Upper lobe of right lung (tissue), 1 donor: ENCODE results near the gene SLC12A5. TPM values are rescaled to one million over a fixed set of nuclear protein-coding genes. Genes with fewer than 3 reads are reported as not detected.

Experiments used
- ATAC-seq: fragments of 200-7000 bp; cut with Tn5 transposase; one replicate; pipeline ENCODE4 v1.9.1; 2020; ENCODE audit warnings: mild to moderate bottlenecking, moderate library complexity
- DNase-seq: peaks from one replicate; pipeline ENCODE4 v3.0.0-alpha.2; 2020
- H3K27ac ChIP-seq: fragments of 200-600 bp; one replicate; pipeline ENCODE4 v1.8.0; 2022
- H3K27me3 ChIP-seq: fragments of 200-600 bp; one replicate; pipeline ENCODE4 v1.8.0; 2022; ENCODE audit warnings: mild to moderate bottlenecking
- H3K36me3 ChIP-seq: fragments of 200-600 bp; one replicate; pipeline ENCODE4 v1.8.0; 2022
- H3K4me1 ChIP-seq: fragments of 200-600 bp; one replicate; pipeline ENCODE4 v1.8.0; 2022
- H3K4me3 ChIP-seq: fragments of 200-600 bp; one replicate; pipeline ENCODE4 v1.8.0; 2022; ENCODE audit warnings: mild to moderate bottlenecking
- H3K9me3 ChIP-seq: fragments of 200-600 bp; one replicate; pipeline ENCODE4 v1.8.0; 2022
- intact Hi-C: fragments of 100-400 bp; cut with DNase I; formaldehyde crosslinking; loops from one replicate; pipeline ENCODE4 v1.11.0; 2022
- total RNA-seq: library from RNA; stranded (reverse); fragmentation: NEBNext Ultra II Directional; extraction: Animal tissue kit (Norgen Biotek cat#: 25700); gene quantifications from one replicate; pipeline ENCODE4 v1.2.1, GENCODE V29; 2021
- TF ChIP-seq, protein P1 (sequence below): fragments of 200-600 bp; IDR thresholded peaks from one replicate; pipeline ENCODE4 v1.8.0; 2022; ENCODE audit warnings: antibody characterized with exemption
- donor health status: DM: no; HTN: yes; CAD: no; lungs with severe emphysema.

The SLC12A5 gene
- total RNA-seq, 1 donor from 2014 or later: 2.0 TPM

DNA sequence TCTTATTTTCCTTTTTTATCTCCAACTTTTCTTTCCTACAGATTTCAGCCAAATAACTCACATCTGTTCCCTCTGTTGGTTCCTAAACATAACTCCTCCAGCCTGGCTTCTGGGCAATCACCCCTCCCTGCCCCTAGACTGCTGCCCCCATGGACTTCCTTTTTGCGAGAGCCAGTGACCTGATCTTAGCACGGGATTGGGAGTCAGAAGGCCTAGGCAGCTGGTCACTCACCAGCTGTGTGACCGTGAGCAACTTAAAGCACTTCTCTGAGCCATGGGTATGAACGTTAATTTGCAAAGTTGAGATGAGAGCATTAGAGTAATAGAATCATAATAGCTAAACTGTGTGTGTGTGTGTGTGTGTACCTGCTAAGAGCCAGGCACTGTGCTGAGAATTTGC is 24.8 kb upstream of the SLC12A5 start:
- Histone ChIP-seq H3K27me3 (peaks cover 21% of the 10 kb centered on the region), H3K36me3 (no peaks in the 10 kb centered on the region), H3K4me3 (no peak overlapping the region), H3K9me3 (no peaks in the 10 kb centered on the region), H3K4me1 (peaks cover 10% of the 10 kb centered on the region), H3K27ac (no peak overlapping the region)
- ATAC-seq: peak; percentile 82
- intact Hi-C loops: no loop called here
- no peak for DNase-seq
- TF ChIP-seq, protein P1, sequence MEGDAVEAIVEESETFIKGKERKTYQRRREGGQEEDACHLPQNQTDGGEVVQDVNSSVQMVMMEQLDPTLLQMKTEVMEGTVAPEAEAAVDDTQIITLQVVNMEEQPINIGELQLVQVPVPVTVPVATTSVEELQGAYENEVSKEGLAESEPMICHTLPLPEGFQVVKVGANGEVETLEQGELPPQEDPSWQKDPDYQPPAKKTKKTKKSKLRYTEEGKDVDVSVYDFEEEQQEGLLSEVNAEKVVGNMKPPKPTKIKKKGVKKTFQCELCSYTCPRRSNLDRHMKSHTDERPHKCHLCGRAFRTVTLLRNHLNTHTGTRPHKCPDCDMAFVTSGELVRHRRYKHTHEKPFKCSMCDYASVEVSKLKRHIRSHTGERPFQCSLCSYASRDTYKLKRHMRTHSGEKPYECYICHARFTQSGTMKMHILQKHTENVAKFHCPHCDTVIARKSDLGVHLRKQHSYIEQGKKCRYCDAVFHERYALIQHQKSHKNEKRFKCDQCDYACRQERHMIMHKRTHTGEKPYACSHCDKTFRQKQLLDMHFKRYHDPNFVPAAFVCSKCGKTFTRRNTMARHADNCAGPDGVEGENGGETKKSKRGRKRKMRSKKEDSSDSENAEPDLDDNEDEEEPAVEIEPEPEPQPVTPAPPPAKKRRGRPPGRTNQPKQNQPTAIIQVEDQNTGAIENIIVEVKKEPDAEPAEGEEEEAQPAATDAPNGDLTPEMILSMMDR: no peak

DNA sequence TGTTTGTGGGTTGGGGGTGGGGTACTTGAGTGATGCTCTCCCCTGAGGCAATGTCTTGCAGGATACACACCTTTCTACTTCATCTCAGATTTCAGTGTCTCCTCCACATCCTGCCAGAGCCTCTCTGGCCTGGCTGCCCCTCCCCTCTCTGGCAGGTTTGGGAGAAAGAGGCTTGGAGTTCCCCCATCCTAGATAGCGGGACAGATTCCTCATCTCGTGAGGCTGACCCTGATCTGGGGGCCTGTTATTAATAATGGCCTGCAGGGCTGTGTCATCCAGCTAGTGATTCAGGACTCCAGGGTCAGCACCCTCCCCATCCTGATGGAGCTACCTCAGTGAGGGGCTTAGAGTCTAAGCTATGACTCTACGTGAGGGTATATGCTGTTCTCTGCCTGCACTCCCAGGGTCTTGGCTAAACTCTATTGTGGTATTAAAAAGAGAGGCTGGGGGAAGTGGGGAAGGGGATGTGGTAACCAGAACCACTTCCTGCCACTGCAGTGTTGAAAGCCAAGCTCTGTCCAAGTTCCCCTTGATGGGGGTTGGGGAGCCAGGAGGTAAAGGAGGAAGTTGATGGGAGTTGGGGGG is 24.0 kb upstream of the SLC12A5 start:
- Histone ChIP-seq H3K4me3 (no peak overlapping the region), H3K27me3 (peaks cover 21% of the 10 kb centered on the region), H3K27ac (no peak overlapping the region), H3K36me3 (no peaks in the 10 kb centered on the region), H3K4me1 (peaks cover 10% of the 10 kb centered on the region), H3K9me3 (no peaks in the 10 kb centered on the region)
- intact Hi-C loops: no loop called here
- ATAC-seq (peak; percentile 82), DNase-seq (no peak)
- TF ChIP-seq, protein P1: no peak

DNA sequence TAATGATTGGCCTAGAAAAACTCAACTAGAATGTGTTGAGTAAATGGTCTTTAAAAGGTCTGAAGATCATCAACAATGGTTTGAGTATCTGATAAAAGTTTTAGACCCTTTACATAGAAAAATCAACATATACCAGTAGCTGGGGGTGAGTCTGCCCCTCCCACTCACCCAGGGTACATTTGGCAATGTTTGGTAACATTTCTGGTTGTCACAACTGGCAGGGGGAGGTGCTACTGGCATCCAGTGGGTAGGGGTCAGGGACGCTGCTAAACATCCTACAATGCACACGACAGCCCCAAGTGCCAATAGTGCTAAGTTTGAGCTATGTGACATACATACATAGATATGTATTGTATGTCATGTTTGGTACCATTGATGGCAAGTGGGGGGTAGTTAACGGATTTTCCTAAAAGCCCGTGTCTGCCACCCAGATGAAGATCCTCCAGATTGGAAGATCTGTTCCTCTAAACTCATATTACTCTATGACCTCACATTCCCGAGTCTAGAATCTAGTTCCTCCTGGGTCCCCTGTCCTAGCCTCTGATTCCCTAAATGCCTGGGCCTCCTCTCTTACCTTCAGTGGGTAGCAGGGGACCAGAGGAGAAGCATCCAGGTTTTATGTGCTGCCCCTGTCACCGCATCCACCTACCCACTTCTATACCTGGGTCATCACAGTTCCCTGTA is 22.9 kb upstream of the SLC12A5 start:
- H3K27ac ChIP-seq: no peak overlapping the region

DNA sequence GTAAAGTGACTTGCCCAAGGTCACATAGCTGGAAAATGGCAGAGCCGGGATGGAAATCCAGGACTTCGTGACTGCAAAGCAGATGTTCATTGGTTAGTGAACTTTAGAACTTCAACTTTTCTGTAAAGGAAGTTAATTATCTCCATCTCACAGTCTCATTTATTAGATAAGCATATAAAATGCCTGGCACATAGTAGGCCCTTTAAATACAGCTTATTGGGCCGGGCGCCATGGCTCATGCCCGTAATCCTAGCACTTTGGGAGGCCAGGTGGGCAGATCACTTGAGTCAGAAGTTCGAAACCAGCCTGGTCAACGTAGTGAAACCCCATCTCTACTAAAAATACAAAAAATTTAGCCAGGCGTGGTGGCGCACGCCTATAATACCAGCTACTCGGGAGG is 22.1 kb upstream of the SLC12A5 start:
- TF ChIP-seq, protein P1: no peak
- DNase-seq (no peak), ATAC-seq (no peak)
- intact Hi-C loops: no loop called here
- Histone ChIP-seq H3K27ac (no peak overlapping the region), H3K4me1 (peaks cover 17% of the 10 kb centered on the region), H3K9me3 (no peaks in the 10 kb centered on the region), H3K36me3 (no peaks in the 10 kb centered on the region), H3K27me3 (peaks cover 33% of the 10 kb centered on the region), H3K4me3 (no peak overlapping the region)

More for the DNA sequence above, 22.9 kb upstream of the SLC12A5 start:
- Histone ChIP-seq H3K4me1 (peaks cover 17% of the 10 kb centered on the region), H3K27me3 (peaks cover 25% of the 10 kb centered on the region), H3K4me3 (no peak overlapping the region), H3K9me3 (no peaks in the 10 kb centered on the region), H3K36me3 (no peaks in the 10 kb centered on the region)
- intact Hi-C loops: no loop called here
- TF ChIP-seq, protein P1: no peak
- DNase-seq: no peak
- no peak for ATAC-seq

DNA sequence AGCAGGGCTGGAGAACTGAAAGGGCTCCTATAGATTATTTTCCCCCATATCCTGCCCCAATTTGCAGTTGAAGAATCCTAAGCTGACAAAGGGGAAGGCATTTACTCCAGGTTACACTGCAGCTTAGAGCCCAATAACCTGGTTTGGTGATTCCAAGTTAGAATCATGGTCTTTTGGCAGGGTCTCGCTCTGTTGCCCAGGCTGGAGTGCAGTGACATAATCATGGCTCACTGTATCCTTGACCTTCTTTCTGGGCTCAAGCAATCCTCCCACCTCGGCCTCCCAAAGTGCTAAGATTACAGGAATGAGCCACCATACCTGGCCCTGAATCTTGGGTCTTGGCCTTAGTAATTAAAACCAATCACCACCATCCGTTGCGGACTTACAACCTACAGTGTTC is 21.3 kb upstream of the SLC12A5 start:
- no peak for ATAC-seq
- intact Hi-C loops: no loop called here
- TF ChIP-seq, protein P1: no peak
- no peak overlapping the region for H3K4me3 ChIP-seq
- H3K4me1 ChIP-seq: peaks cover 17% of the 10 kb centered on the region
- no peak overlapping the region for H3K27ac ChIP-seq
- H3K36me3 ChIP-seq: no peaks in the 10 kb centered on the region
- no peaks in the 10 kb centered on the region for H3K9me3 ChIP-seq
- peaks cover 40% of the 10 kb centered on the region for H3K27me3 ChIP-seq
- DNase-seq: no peak
